ENCODE data around the gene PIGN. TPM values are rescaled to one million over a fixed set of nuclear protein-coding genes. Genes with fewer than 3 reads are reported as not detected.

Gene PIGN
- total and polyA plus RNA-seq, 2 donors (not counting 1 experiment from before 2014, with no cell fraction given), result 2.7 to 37.3 TPM

GRCh38 chr18:62128157-62128556 is 58.7 kb downstream of the PIGN start:
- H3K79me2 ChIP-seq (ENCODE audit: control insufficient read depth, insufficient read depth, low read length), result no peaks in the 10 kb centered on the region
- H3K27me3 ChIP-seq (replicated peaks in 1 of 4; ENCODE audit: control extremely low read depth in 1 of 4, control insufficient read depth in 3 of 4, insufficient read depth in 4 of 4, low read length in 3 of 4), result no peaks in the 10 kb centered on the region
- no peak for TF ChIP-seq CTCF (IDR thresholded peaks at IDR 0.05)
- no peak for TF ChIP-seq EZH2 (IDR thresholded peaks at IDR 0.05; ENCODE audit: borderline replicate concordance, insufficient read depth, low read depth, low read length, poor library complexity, severe bottlenecking)
- H2AFZ ChIP-seq (ENCODE audit: insufficient read depth, low read depth, low read length, poor library complexity, severe bottlenecking), result no peak overlapping the region
- H3K9me3 ChIP-seq (ENCODE audit: control extremely low read depth in 1 of 3, control insufficient read depth in 2 of 3, insufficient read depth in 1 of 3, low read length in 2 of 3), result no peaks in the 10 kb centered on the region
- H3K4me3 Mint-ChIP-seq, result no peak overlapping the region
- CTCF ChIA-PET, result interaction anchor here (1.7 kb wide), 1 partner anchor 546 kb away, joined by 7 read pairs; no protein-coding TSS in a partner anchor
- peaks cover 0 to 3% of the 10 kb centered on the region in 2 experiments for H3K36me3 ChIP-seq (replicated peaks in 1 of 2; ENCODE audit: control extremely low read depth in 1 of 2, control insufficient read depth in 1 of 2, extremely low read depth in 1 of 2, insufficient read depth in 2 of 2, low read length in 1 of 2)
- POLR2A ChIA-PET, result no interaction called here
- H3K27me3 Mint-ChIP-seq, result no peaks in the 10 kb centered on the region
- no peak overlapping the region for H3K4me2 ChIP-seq (replicated peaks; ENCODE audit: low read depth, low read length, poor library complexity, severe bottlenecking)
- H3K4me3 ChIP-seq (ENCODE audit: control extremely low read depth in 1 of 5, extremely low read depth in 1 of 5, insufficient read depth in 1 of 5, low read depth in 2 of 5, low read length in 4 of 5), result no peak overlapping the region
- H3K4me1 Mint-ChIP-seq, result no peaks in the 10 kb centered on the region
- H3K27ac Mint-ChIP-seq, result no peak overlapping the region
- no peak overlapping the region for H3K27ac ChIP-seq (ENCODE audit: low read length in 2 of 2)
- no peaks in the 10 kb centered on the region for H3K4me1 ChIP-seq (ENCODE audit: control insufficient read depth in 2 of 2, insufficient read depth in 2 of 2, low read length in 2 of 2)
- no CpG with 5 or more reads among the region's 1 CpG for WGBS (ENCODE audit: insufficient coverage)
- no peaks in the 10 kb centered on the region for H3K9me3 Mint-ChIP-seq (ENCODE audit: insufficient read depth)
- no peak for DNase-seq
- no peak for ATAC-seq (ENCODE audit: low read depth)
- H4K20me1 ChIP-seq (ENCODE audit: control insufficient read depth, insufficient read depth, low read length, poor library complexity, severe bottlenecking), result no peaks in the 10 kb centered on the region
- intact Hi-C loops (cut with micrococcal nuclease), result no loop called here
- no peak overlapping the region for H3K9ac ChIP-seq (ENCODE audit: low read length)

DNA sequence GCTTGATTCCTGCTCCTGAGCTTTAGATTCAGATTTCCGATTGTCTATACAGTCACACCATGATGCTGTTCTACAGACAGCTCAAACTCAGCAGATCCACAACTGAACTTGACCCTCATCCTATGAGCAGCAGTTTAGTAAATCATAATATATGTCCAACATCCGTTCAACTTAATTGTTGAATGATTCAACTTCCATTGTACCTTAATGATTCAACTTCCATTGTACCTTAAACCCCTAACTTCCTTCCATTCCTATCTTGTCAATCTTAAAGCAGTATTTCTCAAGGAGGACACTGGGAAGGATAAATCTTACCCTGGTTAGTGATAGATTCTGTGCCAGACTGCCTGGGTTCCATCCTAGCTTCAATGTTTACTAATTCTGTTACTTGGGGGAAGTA is 60.1 kb downstream of the PIGN start:
- DNase-seq, result no peak
- Mint-ChIP-seq H3K4me1 (no peaks in the 10 kb centered on the region), H3K27ac (no peak overlapping the region), H3K9me3 (ENCODE audit: insufficient read depth) (no peaks in the 10 kb centered on the region), H3K4me3 (no peak overlapping the region), H3K27me3 (no peaks in the 10 kb centered on the region)
- POLR2A ChIA-PET, result no interaction called here
- Histone ChIP-seq H3K36me3 (replicated peaks in 1 of 2; ENCODE audit: control extremely low read depth in 1 of 2, control insufficient read depth in 1 of 2, extremely low read depth in 1 of 2, insufficient read depth in 2 of 2, low read length in 1 of 2) (peaks cover 0 to 3% of the 10 kb centered on the region in 2 experiments), H4K20me1 (ENCODE audit: control insufficient read depth, insufficient read depth, low read length, poor library complexity, severe bottlenecking) (no peaks in the 10 kb centered on the region), H3K4me1 (ENCODE audit: control insufficient read depth in 2 of 2, insufficient read depth in 2 of 2, low read length in 2 of 2) (no peaks in the 10 kb centered on the region), H3K27me3 (replicated peaks in 1 of 4; ENCODE audit: control extremely low read depth in 1 of 4, control insufficient read depth in 3 of 4, insufficient read depth in 4 of 4, low read length in 3 of 4) (no peaks in the 10 kb centered on the region), H3K4me2 (replicated peaks; ENCODE audit: low read depth, low read length, poor library complexity, severe bottlenecking) (no peak overlapping the region), H3K27ac (ENCODE audit: low read length in 2 of 2) (no peak overlapping the region), H3K4me3 (ENCODE audit: control extremely low read depth in 1 of 5, extremely low read depth in 1 of 5, insufficient read depth in 1 of 5, low read depth in 2 of 5, low read length in 4 of 5) (no peak overlapping the region), H3K9me3 (ENCODE audit: control extremely low read depth in 1 of 3, control insufficient read depth in 2 of 3, insufficient read depth in 1 of 3, low read length in 2 of 3) (no peaks in the 10 kb centered on the region), H2AFZ (ENCODE audit: insufficient read depth, low read depth, low read length, poor library complexity, severe bottlenecking) (no peak overlapping the region), H3K79me2 (ENCODE audit: control insufficient read depth, insufficient read depth, low read length) (no peaks in the 10 kb centered on the region), H3K9ac (ENCODE audit: low read length) (no peak overlapping the region)
- CTCF ChIA-PET, result interaction anchor here (0.9 kb wide), 1 partner anchor 545 kb away, joined by 3 read pairs; no protein-coding TSS in a partner anchor
- 100% methylated on average over 1 of the region's 2 CpGs for WGBS (ENCODE audit: insufficient coverage)
- no peak for ATAC-seq (ENCODE audit: low read depth)
- no peak for TF ChIP-seq EZH2 (IDR thresholded peaks at IDR 0.05; ENCODE audit: borderline replicate concordance, insufficient read depth, low read depth, low read length, poor library complexity, severe bottlenecking)
- no peak for TF ChIP-seq CTCF (IDR thresholded peaks at IDR 0.05)
- intact Hi-C loops (cut with micrococcal nuclease), result no loop called here

Measured in B cell (primary cell).